OCI-LY7 (cell line): ENCODE results near the gene NAXE. TPM values are rescaled to one million over a fixed set of nuclear protein-coding genes. Genes with fewer than 3 reads are reported as not detected.

ENCODE experiments used
- BruUV-seq: library from RNA; stranded (reverse); fragments of 400-500 nt; replicated peaks from 2 replicates; lab custom pipeline; 2021; lab: Mats Ljungman, UMichigan
- CTCF ChIA-PET: fragments of 300-600 bp; sonication (Branson Sonifier 250); formaldehyde crosslinking; loops from one replicate; lab custom pipeline; 2022; ENCODE audit warnings: antibody characterized with exemption; ENCODE audit not compliant: unreplicated experiment; lab: Charles Lee
- POLR2A ChIA-PET: fragments of 300-600 bp; sonication (Branson Sonifier 250); formaldehyde crosslinking; loops from one replicate; lab custom pipeline; 2022; ENCODE audit warnings: antibody characterized with exemption; lab: Charles Lee
- DNase-seq: peaks from one replicate; pipeline ENCODE4 v3.0.0-alpha.2; 2015; ENCODE audit warnings: low spot score
- H2AFZ ChIP-seq: fragments of 200-600 bp; sonication (generic), shearing (Covaris generic); 2 replicates; pipeline ENCODE4 v1.6.1; 2014; ENCODE audit warnings: mild to moderate bottlenecking, antibody characterized with exemption, low read length, moderate library complexity
- H3K27ac ChIP-seq: fragments of 200-600 bp; sonication (generic); 2 replicates; pipeline ENCODE4 v1.5.1; 2014; ENCODE audit warnings: mixed run types, low read depth, mild to moderate bottlenecking, moderate library complexity, low read length, inconsistent platforms; ENCODE audit not compliant: poor library complexity, severe bottlenecking
- H3K36me3 ChIP-seq: fragments of 200-600 bp; sonication (generic); 2 replicates; pipeline ENCODE4 v1.6.1; 2014; ENCODE audit warnings: mild to moderate bottlenecking, antibody characterized with exemption, low read length, moderate library complexity, mixed read lengths; ENCODE audit not compliant: insufficient read depth
- H3K4me1 ChIP-seq: fragments of 200-600 bp; sonication (generic); 2 replicates; pipeline ENCODE4 v1.5.1; 2014; ENCODE audit warnings: mild to moderate bottlenecking, low read length; ENCODE audit not compliant: insufficient read depth, poor library complexity, severe bottlenecking
- H3K4me2 ChIP-seq: fragments of 200-600 bp; sonication (generic); 2 replicates; pipeline ENCODE4 v1.6.1; 2014; ENCODE audit warnings: mild to moderate bottlenecking, low read length
- H3K4me3 ChIP-seq: fragments of 200-600 bp; sonication (generic); 2 replicates; pipeline ENCODE4 v1.5.1; 2014; ENCODE audit warnings: mild to moderate bottlenecking, low read depth, low read length; ENCODE audit not compliant: poor library complexity, severe bottlenecking
- H3K79me2 ChIP-seq: fragments of 200-600 bp; sonication (generic); 2 replicates; pipeline ENCODE4 v1.6.1; 2016; ENCODE audit warnings: low read depth, mild to moderate bottlenecking, low read length, moderate library complexity, mixed read lengths; ENCODE audit not compliant: insufficient read depth
- H3K9me2 ChIP-seq: fragments of 200-600 bp; sonication (generic); 2 replicates; pipeline ENCODE4 v1.6.1; 2016; ENCODE audit warnings: mild to moderate bottlenecking, low read length, mixed read lengths; ENCODE audit not compliant: insufficient read depth
- H3K9me3 ChIP-seq: fragments of 200-600 bp; sonication (generic); 2 replicates; pipeline ENCODE4 v1.6.1; 2014; ENCODE audit warnings: mild to moderate bottlenecking, mixed run types, low read length, mixed read lengths
- H4K20me1 ChIP-seq: fragments of 200-600 bp; sonication (generic); 2 replicates; pipeline ENCODE4 v1.6.1; 2014; ENCODE audit warnings: mild to moderate bottlenecking, antibody characterized with exemption, low read length, moderate library complexity, mixed read lengths; ENCODE audit not compliant: insufficient read depth
- CTCF ChIP-seq: fragments of 200-600 bp; sonication (generic); conservative IDR thresholded peaks from 2 replicates; pipeline ENCODE4 v1.5.1; 2014; ENCODE audit warnings: mild to moderate bottlenecking, antibody characterized with exemption, low read length, moderate library complexity, mixed read lengths
- EZH2phosphoT487 ChIP-seq: fragments of 200-600 bp; sonication (generic); IDR thresholded peaks from 2 replicates; pipeline ENCODE4 v1.6.1; 2018; ENCODE audit warnings: low read depth, borderline replicate concordance, mild to moderate bottlenecking, mixed run types, antibody characterized with exemption, low read length, moderate library complexity, mixed read lengths
- intact Hi-C: fragments of 100-400 bp; cut with micrococcal nuclease; formaldehyde crosslinking; loops from one replicate; pipeline ENCODE4 v1.10.0; 2022; ENCODE audit not compliant: unreplicated experiment
- total RNA-seq, 2 experiments: library from RNA; depleted of rRNA in 1 of 2; stranded (reverse); fragments of >200 nt in 1 of 2; shearing (Covaris generic) in 1 of 2; gene quantifications; 2 replicates each; pipeline ENCODE4 v1.2.3, GENCODE V29; 2014 to 2022

Gene NAXE
- total RNA-seq, 2 experiments from 2014 or later, result 61.1 to 71.6 TPM

GRCh38 chr1:156642265-156643048 is 50.9 kb downstream of the NAXE start:
- no peak overlapping the region for H2AFZ ChIP-seq
- POLR2A ChIA-PET, result no interaction called here
- no peaks in the 10 kb centered on the region for H3K36me3 ChIP-seq
- intact Hi-C loops, result no loop called here
- H3K9me3 ChIP-seq, result no peaks in the 10 kb centered on the region
- no peak overlapping the region for H3K27ac ChIP-seq
- no peaks in the 10 kb centered on the region for H3K79me2 ChIP-seq
- H3K4me3 ChIP-seq, result no peak overlapping the region
- no peak for TF ChIP-seq CTCF
- TF ChIP-seq EZH2phosphoT487, result no peak
- DNase-seq, result no peak
- CTCF ChIA-PET, result no interaction called here
- no peaks in the 10 kb centered on the region for H4K20me1 ChIP-seq
- no TSS peak for BruUV-seq
- H3K4me2 ChIP-seq, result no peak overlapping the region
- no peaks in the 10 kb centered on the region for H3K9me2 ChIP-seq
- no peaks in the 10 kb centered on the region for H3K4me1 ChIP-seq

- Histone ChIP-seq H3K4me1 (no peaks in the 10 kb centered on the region), H3K4me3 (no peak overlapping the region), H2AFZ (no peak overlapping the region), H3K27ac (no peak overlapping the region), H4K20me1 (no peaks in the 10 kb centered on the region), H3K4me2 (no peak overlapping the region), H3K9me3 (no peaks in the 10 kb centered on the region), H3K79me2 (no peaks in the 10 kb centered on the region), H3K36me3 (no peaks in the 10 kb centered on the region), H3K9me2 (no peaks in the 10 kb centered on the region)
- no peak for DNase-seq
- no peak for TF ChIP-seq EZH2phosphoT487
- no peak for TF ChIP-seq CTCF
- intact Hi-C loops, result no loop called here
- CTCF ChIA-PET, result no interaction called here
- POLR2A ChIA-PET, result interaction anchor here (0.6 kb wide), 1 partner anchor 219 kb away, joined by 4 read pairs; no protein-coding TSS in a partner anchor
- BruUV-seq, result no TSS peak
These were observed 51.6 kb downstream of the NAXE start for GRCh38 chr1:156643049-156643777.
